Astrocyte (in vitro differentiated cells and primary cell): ENCODE data around the gene BFSP2. TPM values are rescaled to one million over a fixed set of nuclear protein-coding genes. Genes with fewer than 3 reads are reported as not detected.
"Not testable (repeated sequence)": the region's sequence is repeated elsewhere in the genome, so short reads cannot be mapped to it uniquely, and the experiment has no call there.

Experiments used
- DNase-seq: peaks from one replicate; pipeline ENCODE4 v3.0.0-alpha.2; 2010; ENCODE audit warnings: low read depth
- FAIRE-seq: peaks from 2 replicates; lab custom pipeline; 2011; peaks lifted over from hg19 to GRCh38; lab: Jason Lieb, UNC
- H2AFZ ChIP-seq: 2 replicates; pipeline ENCODE4 v1.6.0; 2012; ENCODE audit warnings: low read depth, low read length, inconsistent platforms
- H3K27ac ChIP-seq: 2 replicates; pipeline ENCODE4 v1.5.1; 2011; ENCODE audit warnings: low read depth, low read length, inconsistent platforms
- H3K27me3 ChIP-seq: 2 replicates; pipeline ENCODE4 v1.6.0; 2011; ENCODE audit warnings: low read length, inconsistent platforms; ENCODE audit not compliant: insufficient read depth
- H3K36me3 ChIP-seq: 2 replicates; pipeline ENCODE4 v1.5.1; 2011; ENCODE audit warnings: low read length, inconsistent platforms; ENCODE audit not compliant: insufficient read depth
- H3K4me1 ChIP-seq: 2 replicates; pipeline ENCODE4 v1.5.1; 2011; ENCODE audit warnings: low read length, inconsistent platforms; ENCODE audit not compliant: insufficient read depth
- H3K4me2 ChIP-seq: 2 replicates; pipeline ENCODE4 v1.6.0; 2012; ENCODE audit warnings: low read length, inconsistent platforms
- H3K4me3 ChIP-seq: 2 replicates; pipeline ENCODE4 v1.5.1; 2011; ENCODE audit warnings: low read depth, mild to moderate bottlenecking, low read length, inconsistent platforms; ENCODE audit not compliant: insufficient read depth
- H3K79me2 ChIP-seq: 2 replicates; pipeline ENCODE4 v1.6.0; 2012; ENCODE audit warnings: mild to moderate bottlenecking, low read length, inconsistent platforms; ENCODE audit not compliant: insufficient read depth
- H3K9ac ChIP-seq: 2 replicates; pipeline ENCODE4 v1.6.0; 2012; ENCODE audit warnings: mild to moderate bottlenecking, low read length, inconsistent platforms
- H3K9me3 ChIP-seq: 2 replicates; pipeline ENCODE4 v1.5.1; 2012; ENCODE audit warnings: low read depth, mild to moderate bottlenecking, low read length, inconsistent platforms; ENCODE audit not compliant: insufficient read depth
- H4K20me1 ChIP-seq: 2 replicates; pipeline ENCODE4 v1.6.0; 2012; ENCODE audit warnings: low read length, inconsistent platforms; ENCODE audit not compliant: insufficient read depth
- H3K27ac Mint-ChIP-seq: one replicate; pipeline ENCODE4 v1.8.0; 2021; ENCODE audit warnings: mild to moderate bottlenecking, mixed read lengths; ENCODE audit not compliant: unreplicated experiment
- H3K27me3 Mint-ChIP-seq: one replicate; pipeline ENCODE4 v1.8.0; 2021; ENCODE audit warnings: low read depth, mixed read lengths; ENCODE audit not compliant: unreplicated experiment
- H3K36me3 Mint-ChIP-seq: one replicate; pipeline ENCODE4 v1.8.0; 2021; ENCODE audit warnings: low read depth, mixed read lengths; ENCODE audit not compliant: unreplicated experiment
- H3K4me1 Mint-ChIP-seq: one replicate; pipeline ENCODE4 v1.8.0; 2021; ENCODE audit warnings: low read depth, mixed read lengths; ENCODE audit not compliant: unreplicated experiment
- H3K4me3 Mint-ChIP-seq: one replicate; pipeline ENCODE4 v1.8.0; 2021; ENCODE audit warnings: mild to moderate bottlenecking, moderate library complexity, mixed read lengths; ENCODE audit not compliant: unreplicated experiment
- H3K9me3 Mint-ChIP-seq: one replicate; pipeline ENCODE4 v1.8.0; 2021; ENCODE audit warnings: mild to moderate bottlenecking, mixed read lengths; ENCODE audit not compliant: unreplicated experiment
- CTCF ChIP-seq: IDR thresholded peaks from 2 replicates; pipeline ENCODE4 v1.5.1; 2011; ENCODE audit warnings: low read depth, mild to moderate bottlenecking, inconsistent platforms, low read length, moderate library complexity; ENCODE audit not compliant: insufficient read depth
- EZH2 ChIP-seq: IDR thresholded peaks from 2 replicates; pipeline ENCODE4 v1.6.1; 2012; ENCODE audit warnings: mild to moderate bottlenecking, low read length, inconsistent platforms; ENCODE audit not compliant: insufficient read depth
- total RNA-seq: library from RNA; stranded (reverse); gene quantifications from 2 replicates; pipeline ENCODE4 v1.2.1, GENCODE V29; 2021

The BFSP2 gene
- total RNA-seq, 1 donor from 2014 or later, result not detected

GRCh38 chr3:133514418-133514817 is 114.6 kb downstream of the BFSP2 start:
- Mint-ChIP-seq H3K27ac (no peak overlapping the region), H3K4me3 (no peak overlapping the region), H3K9me3 (no peaks in the 10 kb centered on the region), H3K4me1 (no peaks in the 10 kb centered on the region), H3K36me3 (no peaks in the 10 kb centered on the region), H3K27me3 (peaks cover 5% of the 10 kb centered on the region)
- Histone ChIP-seq H3K27me3 (no peaks in the 10 kb centered on the region), H3K4me3 (no peak overlapping the region), H3K79me2 (no peaks in the 10 kb centered on the region), H2AFZ (no peak overlapping the region), H3K27ac (no peak overlapping the region), H3K4me1 (no peaks in the 10 kb centered on the region), H4K20me1 (no peaks in the 10 kb centered on the region), H3K4me2 (no peak overlapping the region), H3K9me3 (no peaks in the 10 kb centered on the region), H3K9ac (no peak overlapping the region), H3K36me3 (no peaks in the 10 kb centered on the region)
- DNase-seq (no peak), FAIRE-seq (no peak)
- TF ChIP-seq EZH2 (no peak), CTCF (no peak)

- FAIRE-seq, result no peak
- H3K9ac ChIP-seq, result no peak overlapping the region
- H3K9me3 Mint-ChIP-seq, result no peaks in the 10 kb centered on the region
- H3K27me3 ChIP-seq, result no peaks in the 10 kb centered on the region
- peaks cover 5% of the 10 kb centered on the region for H3K27me3 Mint-ChIP-seq
- no peak overlapping the region for H3K4me3 ChIP-seq
- no peak for TF ChIP-seq EZH2
- TF ChIP-seq CTCF, result no peak
- H3K4me3 Mint-ChIP-seq, result no peak overlapping the region
- H3K27ac Mint-ChIP-seq, result no peak overlapping the region
- H3K79me2 ChIP-seq, result no peaks in the 10 kb centered on the region
- no peak for DNase-seq
- H3K4me1 Mint-ChIP-seq, result no peaks in the 10 kb centered on the region
- H3K36me3 Mint-ChIP-seq, result no peaks in the 10 kb centered on the region
- no peaks in the 10 kb centered on the region for H3K9me3 ChIP-seq
- H3K4me2 ChIP-seq, result no peak overlapping the region
- H3K27ac ChIP-seq, result no peak overlapping the region
- no peaks in the 10 kb centered on the region for H3K4me1 ChIP-seq
- no peak overlapping the region for H2AFZ ChIP-seq
- H3K36me3 ChIP-seq, result no peaks in the 10 kb centered on the region
- no peaks in the 10 kb centered on the region for H4K20me1 ChIP-seq
Measured at GRCh38 chr3:133515127-133515526, 115.3 kb downstream of the BFSP2 start.

GRCh38 chr3:133520286-133520685 is 120.4 kb downstream of the BFSP2 start:
- no peak for FAIRE-seq
- Histone ChIP-seq H3K9me3 (no peaks in the 10 kb centered on the region), H3K9ac (no peak overlapping the region), H3K27me3 (no peaks in the 10 kb centered on the region), H3K4me1 (no peaks in the 10 kb centered on the region), H3K27ac (no peak overlapping the region), H3K79me2 (no peaks in the 10 kb centered on the region), H3K4me2 (no peak overlapping the region), H3K4me3 (no peak overlapping the region), H2AFZ (no peak overlapping the region), H3K36me3 (no peaks in the 10 kb centered on the region), H4K20me1 (no peaks in the 10 kb centered on the region)
- H3K9me3 Mint-ChIP-seq, result no peaks in the 10 kb centered on the region
- TF ChIP-seq CTCF (no peak), EZH2 (no peak)
- H3K4me1 Mint-ChIP-seq, result no peaks in the 10 kb centered on the region
- no peak overlapping the region for H3K27ac Mint-ChIP-seq
- no peak overlapping the region for H3K4me3 Mint-ChIP-seq
- H3K36me3 Mint-ChIP-seq, result no peaks in the 10 kb centered on the region
- DNase-seq, result no peak
- H3K27me3 Mint-ChIP-seq, result peaks cover 1% of the 10 kb centered on the region

GRCh38 chr3:133520938-133521337 is 121.1 kb downstream of the BFSP2 start:
- not testable (repeated sequence) for H3K4me1 ChIP-seq, H3K9me3 ChIP-seq, DNase-seq, H2AFZ ChIP-seq, H3K4me3 ChIP-seq, H3K36me3 ChIP-seq, H3K4me1 Mint-ChIP-seq, H3K27me3 ChIP-seq, H3K4me3 Mint-ChIP-seq, H3K27me3 Mint-ChIP-seq, H3K36me3 Mint-ChIP-seq, H3K27ac ChIP-seq, H3K9ac ChIP-seq, H3K79me2 ChIP-seq, H3K9me3 Mint-ChIP-seq, FAIRE-seq, H3K27ac Mint-ChIP-seq, H3K4me2 ChIP-seq, H4K20me1 ChIP-seq
